GM19328 (cell line): ENCODE measurements around the gene LGR5.

ENCODE experiments used
- ATAC-seq: cut with Tn5 transposase; IDR thresholded peaks from one replicate; pipeline ENCODE4 v1.9.1; 2021; ENCODE audit warnings: mild to moderate bottlenecking, moderate library complexity; ENCODE audit not compliant: unreplicated experiment

LGR5 gene, protein sequence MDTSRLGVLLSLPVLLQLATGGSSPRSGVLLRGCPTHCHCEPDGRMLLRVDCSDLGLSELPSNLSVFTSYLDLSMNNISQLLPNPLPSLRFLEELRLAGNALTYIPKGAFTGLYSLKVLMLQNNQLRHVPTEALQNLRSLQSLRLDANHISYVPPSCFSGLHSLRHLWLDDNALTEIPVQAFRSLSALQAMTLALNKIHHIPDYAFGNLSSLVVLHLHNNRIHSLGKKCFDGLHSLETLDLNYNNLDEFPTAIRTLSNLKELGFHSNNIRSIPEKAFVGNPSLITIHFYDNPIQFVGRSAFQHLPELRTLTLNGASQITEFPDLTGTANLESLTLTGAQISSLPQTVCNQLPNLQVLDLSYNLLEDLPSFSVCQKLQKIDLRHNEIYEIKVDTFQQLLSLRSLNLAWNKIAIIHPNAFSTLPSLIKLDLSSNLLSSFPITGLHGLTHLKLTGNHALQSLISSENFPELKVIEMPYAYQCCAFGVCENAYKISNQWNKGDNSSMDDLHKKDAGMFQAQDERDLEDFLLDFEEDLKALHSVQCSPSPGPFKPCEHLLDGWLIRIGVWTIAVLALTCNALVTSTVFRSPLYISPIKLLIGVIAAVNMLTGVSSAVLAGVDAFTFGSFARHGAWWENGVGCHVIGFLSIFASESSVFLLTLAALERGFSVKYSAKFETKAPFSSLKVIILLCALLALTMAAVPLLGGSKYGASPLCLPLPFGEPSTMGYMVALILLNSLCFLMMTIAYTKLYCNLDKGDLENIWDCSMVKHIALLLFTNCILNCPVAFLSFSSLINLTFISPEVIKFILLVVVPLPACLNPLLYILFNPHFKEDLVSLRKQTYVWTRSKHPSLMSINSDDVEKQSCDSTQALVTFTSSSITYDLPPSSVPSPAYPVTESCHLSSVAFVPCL

DNA sequence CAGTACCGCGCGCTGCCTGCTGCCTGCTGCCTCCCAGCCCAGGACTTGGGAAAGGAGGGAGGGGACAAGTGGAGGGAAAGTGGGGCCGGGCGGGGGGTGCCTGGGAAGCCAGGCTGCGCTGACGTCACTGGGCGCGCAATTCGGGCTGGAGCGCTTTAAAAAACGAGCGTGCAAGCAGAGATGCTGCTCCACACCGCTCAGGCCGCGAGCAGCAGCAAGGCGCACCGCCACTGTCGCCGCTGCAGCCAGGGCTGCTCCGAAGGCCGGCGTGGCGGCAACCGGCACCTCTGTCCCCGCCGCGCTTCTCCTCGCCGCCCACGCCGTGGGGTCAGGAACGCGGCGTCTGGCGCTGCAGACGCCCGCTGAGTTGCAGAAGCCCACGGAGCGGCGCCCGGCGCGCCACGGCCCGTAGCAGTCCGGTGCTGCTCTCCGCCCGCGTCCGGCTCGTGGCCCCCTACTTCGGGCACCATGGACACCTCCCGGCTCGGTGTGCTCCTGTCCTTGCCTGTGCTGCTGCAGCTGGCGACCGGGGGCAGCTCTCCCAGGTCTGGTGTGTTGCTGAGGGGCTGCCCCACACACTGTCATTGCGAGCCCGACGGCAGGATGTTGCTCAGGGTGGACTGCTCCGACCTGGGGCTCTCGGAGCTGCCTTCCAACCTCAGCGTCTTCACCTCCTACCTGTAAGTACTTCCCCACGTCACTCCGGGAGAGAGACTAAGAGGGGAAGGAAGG lies at the start of gene LGR5:
LGR5 (plus strand) TSS at position 186 of the 732 bp plus-strand sequence; CDS start at position 469, 283 bp downstream.
- ATAC-seq, result no peak

DNA sequence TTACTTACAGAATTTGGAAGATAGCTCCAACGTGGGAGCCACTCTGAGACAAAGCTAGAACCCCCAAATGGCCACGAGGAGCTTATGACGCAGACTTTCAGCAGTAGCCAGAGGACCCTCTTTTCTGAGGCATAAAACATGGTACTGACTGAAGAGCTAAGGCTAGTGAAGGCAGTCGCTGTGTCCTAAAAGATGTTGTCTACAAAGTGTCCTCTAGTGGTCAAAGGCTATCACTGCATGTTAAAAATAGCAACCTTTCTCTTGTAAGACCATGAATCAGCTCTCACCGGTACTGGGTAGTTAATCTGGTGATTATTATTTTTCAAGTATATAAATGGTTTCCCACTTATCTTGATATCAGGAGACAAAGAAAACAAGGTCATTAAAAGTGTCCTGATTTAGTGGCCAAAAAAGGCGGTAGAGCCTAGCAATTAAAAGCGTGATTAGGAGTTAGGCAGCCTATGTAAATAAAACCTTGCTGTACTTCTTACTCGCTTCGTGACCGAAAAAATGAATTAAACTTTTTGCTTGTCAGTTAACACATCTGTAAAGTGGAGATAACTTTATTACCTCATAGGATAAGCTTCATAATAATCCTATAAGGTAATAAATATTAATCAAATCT lies 47.0 kb upstream of the LGR5 start:
- peak; percentile 93 for ATAC-seq

DNA sequence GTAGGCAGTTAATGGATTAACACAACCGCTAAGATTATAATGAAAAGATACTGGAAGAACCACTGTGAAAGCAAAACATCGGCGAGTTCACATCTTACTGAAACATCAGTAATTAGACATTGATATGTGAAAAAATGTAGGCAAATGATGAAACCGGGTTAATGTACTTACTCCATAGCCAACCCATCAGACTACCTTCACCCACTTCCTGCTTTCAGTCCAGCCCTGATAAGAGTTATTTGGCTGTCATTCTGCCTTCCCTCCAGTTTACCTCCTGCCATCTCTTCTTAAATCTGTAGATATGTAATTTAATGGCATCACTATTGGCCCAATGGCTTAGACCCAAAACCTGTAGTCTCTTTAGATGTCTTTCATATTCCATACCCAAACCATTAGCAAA lies 46.0 kb upstream of the LGR5 start:
- ATAC-seq, result no peak

DNA sequence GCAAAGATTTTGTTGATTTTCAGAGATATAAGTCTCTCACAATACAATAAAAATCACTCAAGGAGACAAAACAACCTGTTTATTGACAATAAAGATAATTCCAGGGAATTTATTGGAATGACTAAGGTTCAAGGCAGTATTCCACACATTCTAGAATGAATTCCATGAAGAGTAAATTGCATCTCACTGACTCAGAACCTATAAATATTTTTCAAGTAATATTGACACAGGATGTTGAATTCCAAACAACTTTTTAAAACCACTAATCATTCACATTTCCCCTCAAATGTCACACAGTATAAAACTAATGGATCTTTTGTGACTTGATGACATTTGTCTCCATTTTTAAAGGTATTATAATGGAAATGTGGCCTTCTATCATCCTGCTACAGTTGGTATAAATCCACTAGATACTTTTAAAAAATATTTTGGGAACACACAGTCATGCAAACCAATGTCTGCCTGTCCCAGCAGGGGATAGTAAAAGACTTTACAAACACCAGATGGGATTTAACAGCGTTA lies 42.1 kb upstream of the LGR5 start:
- no peak for ATAC-seq

DNA sequence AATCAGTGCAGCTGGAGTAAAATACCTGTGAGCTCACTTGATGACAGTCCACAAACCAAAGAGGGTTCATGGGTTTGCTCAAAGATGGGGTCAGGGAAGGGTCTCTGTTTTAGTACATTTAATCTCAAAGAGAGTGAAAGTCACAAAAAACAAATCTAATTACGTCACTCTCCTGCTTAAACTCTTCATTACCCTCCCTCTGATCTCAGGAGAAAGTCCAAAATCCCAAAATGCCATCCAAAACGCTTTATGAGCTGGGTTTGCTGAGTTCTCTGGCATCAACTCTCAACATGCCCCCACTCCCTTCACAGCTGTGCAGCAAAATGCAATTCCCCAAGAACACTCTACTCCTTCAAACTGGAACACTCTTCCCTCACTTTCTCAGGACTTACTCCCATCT lies 40.4 kb upstream of the LGR5 start:
- ATAC-seq, result no peak

DNA sequence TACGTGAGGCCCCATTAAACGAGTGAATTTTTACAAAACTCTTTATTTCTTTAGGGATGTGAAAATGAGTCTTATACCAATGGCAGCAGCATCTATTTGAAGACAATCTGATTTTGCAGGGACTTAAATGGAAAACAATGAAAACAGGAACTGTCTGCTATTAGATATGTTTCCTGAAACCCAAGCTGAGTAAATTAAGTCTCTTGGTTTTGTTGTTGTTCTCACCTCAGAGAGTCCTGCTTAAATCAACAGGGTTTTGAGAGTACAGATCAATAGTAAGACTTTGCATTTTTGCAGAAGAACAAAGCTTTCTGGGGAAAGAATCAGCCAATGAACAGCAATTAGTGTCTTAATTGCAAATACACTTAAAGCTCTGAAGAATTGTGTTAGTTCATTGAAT lies 39.1 kb upstream of the LGR5 start:
- ATAC-seq, result no peak

DNA sequence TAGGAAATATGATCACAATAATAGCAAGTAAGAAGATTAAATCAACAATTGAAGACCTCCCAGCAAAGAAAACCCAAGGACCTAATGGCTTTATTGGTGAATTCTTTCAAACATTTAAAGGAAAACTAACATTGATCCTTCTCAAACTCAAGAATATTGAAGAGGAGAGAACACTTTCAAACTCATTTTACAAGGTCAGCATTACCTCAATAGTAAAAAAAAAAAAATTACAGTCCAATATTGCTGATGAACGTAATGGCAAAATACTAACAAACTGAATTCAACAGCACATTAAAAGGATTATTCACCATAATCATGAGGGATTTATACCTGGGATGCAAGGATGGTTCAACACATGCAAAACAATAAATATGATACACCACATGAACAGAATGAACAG lies 33.7 kb upstream of the LGR5 start:
- ATAC-seq, result no peak

DNA sequence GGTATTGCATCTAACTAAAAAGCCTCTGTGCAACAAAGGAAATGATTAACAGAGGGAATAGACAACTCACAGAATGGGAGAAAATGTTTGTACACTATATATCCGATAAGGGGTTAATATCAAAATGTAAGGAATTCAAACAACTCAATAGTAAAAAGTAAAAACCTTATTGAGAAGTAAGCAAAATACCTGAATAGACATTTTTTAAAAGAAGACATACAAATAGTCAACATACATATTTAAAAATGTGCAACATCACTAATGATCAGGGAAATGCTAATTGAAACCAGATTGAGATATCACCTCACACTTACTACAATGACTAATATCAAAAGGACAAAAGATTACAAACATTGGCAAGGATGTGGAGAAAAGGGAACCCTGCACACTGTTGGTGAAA lies 31.9 kb upstream of the LGR5 start:
- no peak for ATAC-seq

DNA sequence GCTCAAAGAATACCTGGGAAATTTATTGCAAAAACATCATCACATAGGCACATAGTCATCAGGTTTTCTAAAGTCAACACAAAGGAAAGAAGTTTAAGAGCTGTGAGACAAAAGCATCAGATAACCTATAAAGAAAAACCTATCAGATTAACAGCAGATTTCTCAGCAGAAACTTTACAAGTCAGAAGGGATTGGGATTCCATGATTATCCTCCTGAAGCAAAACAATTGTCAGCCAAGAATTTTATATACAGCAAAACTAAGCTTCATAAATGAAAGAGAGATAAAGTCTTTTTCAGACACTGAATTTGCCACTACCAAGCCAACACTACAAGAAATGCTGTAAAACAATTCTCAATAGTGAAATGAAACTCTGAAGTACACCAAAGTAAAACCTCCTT lies 28.8 kb upstream of the LGR5 start:
- ATAC-seq, result no peak

DNA sequence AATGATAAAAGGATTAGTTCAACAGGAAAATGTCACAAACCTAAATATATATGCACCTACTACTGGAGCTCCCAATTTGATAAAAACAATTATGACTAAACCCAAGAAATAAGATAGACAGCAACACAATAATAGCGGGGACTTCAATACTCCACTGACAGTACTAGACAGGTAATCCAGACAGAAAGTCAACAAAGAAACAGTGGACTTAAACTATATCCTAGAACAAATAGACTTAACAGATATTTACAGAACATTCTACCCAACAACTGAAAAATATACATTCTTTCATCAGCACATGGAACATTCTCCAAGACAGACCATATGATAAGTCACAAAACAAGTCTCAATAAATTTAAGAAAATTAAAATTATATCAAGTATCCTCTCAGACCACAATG lies 28.0 kb upstream of the LGR5 start:
- ATAC-seq, result no peak

DNA sequence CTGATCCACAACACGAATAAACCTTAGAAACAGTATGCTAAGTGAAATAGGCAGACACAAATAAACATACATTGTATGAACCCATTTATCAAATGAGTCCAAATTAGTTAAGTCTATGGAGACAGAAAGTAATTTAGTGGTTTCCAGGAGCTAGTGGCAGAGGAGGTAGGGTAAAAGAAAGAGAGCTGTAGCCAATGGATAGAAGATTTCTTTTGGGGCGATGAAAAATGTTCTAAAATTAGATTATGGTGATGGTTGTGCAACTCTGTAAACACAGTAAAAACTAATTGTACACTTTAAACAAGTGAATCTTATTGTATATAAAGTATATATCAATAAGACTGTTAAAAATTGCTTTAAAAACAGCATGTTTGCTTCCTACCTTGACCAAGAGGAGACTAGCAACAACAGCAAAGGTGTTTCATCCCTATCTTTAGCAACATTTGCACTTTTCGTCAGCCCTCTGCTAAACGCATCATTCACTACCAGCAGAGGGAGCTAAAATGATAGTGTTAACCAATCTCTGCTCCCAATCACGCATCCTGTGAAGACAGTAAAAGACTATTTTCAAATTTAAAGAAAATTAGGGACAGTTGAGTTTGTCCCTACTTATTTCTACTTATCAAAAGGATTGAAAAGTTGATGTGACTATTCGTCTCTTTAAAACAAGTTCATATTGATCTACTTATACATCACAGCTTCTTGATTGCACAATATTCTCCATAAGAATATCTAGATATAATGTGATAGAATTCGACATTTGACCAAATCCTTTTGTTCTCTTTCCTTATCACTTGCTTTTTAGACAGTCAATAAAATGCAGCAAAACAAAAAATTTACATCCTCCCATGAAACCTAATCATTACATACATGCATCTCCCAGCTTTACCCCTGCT lies 24.0 kb upstream of the LGR5 start:
- ATAC-seq, result peak; percentile 84

DNA sequence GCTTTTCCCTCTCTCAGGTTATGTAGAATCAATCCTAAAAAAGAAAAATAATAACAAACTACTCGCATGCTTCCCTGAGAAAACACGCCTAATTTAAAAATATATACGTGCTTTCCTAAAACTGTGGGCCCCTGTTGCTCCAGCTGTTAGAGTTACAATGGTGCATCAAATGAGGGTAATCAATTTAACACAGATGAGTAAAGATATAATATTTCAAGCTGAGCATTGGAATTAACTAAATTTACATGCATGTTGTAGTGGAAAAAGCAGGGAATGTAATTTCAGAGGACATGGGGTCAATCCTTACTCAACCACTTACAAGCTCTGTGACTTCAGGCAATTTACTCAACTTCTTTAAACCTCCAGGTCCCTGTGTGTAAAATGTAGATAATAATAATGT lies 22.4 kb upstream of the LGR5 start:
- ATAC-seq, result no peak

DNA sequence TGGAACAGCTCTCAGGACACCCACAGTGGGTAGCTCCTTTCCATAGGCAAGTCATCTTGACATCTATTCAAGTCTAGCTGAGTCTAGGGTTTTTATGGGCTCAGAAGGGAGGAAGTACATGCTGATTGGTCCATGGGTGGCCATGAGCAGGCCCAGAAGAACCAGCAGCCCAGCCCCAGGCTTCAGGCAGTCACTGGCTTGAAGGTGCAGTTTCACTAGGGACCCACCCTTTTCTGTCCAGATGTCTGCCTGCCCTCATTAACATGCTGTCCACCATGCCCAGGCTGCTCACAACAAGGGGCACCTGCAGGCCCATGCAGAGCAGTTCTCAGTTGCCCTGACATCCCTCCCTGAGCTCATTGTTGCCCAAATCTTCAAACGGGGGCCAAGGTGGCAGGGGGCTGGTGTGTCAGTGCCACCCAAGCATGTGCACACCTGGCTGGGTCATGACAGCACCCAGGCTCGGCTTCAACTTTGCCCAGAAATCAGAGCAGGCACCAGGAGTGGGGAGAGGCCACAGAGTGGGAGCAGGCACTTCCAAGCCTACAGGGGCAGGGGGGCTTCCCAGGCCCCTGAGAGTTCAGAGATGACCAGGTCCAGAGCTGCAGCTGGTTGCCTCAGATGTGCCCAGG lies 18.7 kb upstream of the LGR5 start:
- no peak for ATAC-seq

DNA sequence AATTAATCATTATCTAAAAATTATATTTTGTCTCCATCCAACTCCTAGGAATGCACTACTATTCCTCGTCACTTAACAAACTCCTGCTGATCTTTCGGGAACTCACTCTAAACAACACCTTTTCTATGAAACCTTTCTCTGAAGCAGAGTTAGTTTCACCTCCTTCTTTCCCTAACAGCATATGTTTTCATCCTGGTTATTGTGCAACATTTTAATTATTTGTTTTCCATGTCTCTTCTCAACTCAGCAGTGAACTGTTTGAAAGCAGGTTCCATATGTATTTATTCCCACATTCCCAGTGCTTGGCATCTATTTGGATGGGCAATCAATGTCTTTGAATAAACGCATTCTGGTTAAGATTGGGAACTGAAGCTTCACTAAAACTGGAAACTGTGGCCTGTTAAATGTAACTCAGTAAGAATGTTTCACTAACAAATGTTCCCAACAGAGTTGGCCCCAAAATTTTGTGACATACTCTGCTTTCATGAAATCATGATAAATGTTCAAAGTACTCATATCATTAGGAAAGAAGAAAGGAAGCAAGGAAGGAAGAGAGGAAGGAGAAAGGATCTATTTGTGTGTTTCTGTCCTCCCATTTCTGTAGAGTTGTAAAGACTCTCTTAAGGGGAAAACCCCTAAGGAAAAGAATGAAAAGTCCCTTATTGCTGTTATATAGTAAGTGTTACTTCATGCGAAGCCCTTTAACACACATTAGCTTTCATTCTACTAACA lies 13.9 kb upstream of the LGR5 start:
- no peak for ATAC-seq

DNA sequence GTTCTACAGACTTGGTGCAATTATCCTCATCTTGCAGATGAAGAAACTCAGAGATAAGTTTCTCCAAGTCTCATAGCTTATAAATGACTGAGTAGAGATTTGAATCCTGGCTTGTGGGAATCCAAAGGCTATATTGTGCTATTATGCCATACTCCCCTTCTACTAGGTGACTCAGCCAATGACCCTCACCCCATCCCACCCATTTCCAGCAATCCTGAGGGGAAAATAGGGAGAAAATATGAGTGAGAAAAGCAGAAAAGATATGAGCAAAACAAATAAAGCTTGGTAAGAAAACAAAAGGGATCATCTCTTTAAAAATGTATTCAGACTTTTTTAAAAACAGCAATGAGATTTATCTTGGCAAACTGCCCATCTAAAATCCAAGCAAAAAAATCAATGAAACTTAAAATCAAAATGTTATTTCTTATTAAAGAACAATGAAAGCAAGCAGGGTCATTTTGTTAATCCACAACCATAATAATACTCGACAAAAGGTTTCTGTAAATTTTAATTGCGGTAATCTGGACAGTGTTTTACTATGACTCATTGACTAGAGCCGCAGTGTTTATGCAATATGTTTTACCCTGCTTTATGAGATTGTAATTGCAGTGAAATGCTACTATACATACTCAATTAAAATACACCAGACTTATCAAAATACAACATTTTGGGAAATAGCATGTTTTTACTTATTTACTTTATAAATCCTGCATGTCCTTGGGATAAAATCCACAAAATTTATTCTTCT lies 13.1 kb upstream of the LGR5 start:
- no peak for ATAC-seq

DNA sequence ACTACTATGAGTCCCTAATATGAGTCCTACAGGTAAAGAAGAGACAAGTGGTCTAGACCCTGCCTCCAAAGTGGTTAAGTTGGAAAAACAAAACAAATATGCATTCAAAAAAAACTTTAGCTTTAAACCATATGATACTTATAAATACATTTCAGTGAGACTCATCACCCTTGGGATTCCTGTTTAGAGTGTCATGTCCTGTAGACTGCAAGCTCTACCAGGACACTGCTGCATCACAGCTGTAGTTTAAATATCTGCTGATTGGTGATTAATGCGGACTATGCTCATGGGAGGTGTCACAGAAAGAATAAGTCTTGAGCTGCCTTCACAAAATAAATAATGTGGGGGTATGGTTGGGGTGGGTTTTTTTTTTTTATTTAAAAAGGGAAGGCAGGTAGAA lies 8.8 kb upstream of the LGR5 start:
- no peak for ATAC-seq

DNA sequence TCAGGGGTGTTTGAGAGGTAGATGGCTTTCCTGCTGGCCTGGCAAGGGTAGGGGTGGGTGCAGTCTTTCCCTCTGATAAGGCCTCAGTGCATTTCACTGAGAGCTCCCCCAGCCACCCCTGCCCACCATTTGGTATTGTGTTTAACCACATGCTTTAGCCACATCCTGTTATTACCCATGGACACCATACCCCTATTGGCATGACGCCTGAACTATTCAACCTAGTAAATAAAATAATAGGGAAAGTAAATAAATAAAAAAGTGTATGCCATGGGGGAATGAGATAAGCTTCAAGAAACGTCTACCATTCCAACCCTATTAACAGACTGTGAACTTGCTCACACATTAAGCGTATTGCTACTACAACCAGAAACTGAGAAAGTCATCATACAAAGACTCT lies 7.6 kb upstream of the LGR5 start:
- ATAC-seq, result no peak

DNA sequence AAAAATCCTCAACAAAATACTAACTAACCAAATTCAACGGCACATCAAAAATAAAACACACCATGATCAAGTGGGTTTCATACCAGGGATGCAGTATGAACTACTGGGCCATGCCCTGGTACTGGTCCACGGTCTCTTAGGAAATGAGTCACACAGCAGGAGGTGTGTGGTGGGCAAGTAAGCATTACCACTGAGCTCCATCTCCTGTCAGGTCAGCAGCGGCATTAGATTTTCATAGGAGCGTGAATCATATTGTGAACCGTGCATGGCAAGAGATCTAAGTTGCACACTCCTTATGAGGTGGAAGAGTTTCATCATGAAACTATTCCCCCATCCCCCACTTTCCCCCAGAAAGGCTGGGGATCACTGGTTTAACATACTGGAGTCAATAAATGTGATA lies 6.7 kb upstream of the LGR5 start:
- no peak for ATAC-seq
